PC-3 (cell line): ENCODE measurements around the gene ETHE1. TPM values are rescaled to one million over a fixed set of nuclear protein-coding genes. Genes with fewer than 3 reads are reported as not detected.

ENCODE experiments used
- ATAC-seq: fragments of 200-7000 bp; cut with Tn5 transposase; 2 replicates; pipeline ENCODE4 v1.9.1; 2020; ENCODE audit warnings: mild to moderate bottlenecking, moderate library complexity
- BruUV-seq: library from RNA; stranded (reverse); fragments of 400-500 nt; replicated peaks from 2 replicates; lab custom pipeline; 2021; lab: Mats Ljungman, UMichigan
- CTCF ChIA-PET: fragments of 300-600 bp; sonication (Branson Sonifier 250); formaldehyde crosslinking; loops from one replicate; lab custom pipeline; 2022; ENCODE audit warnings: antibody characterized with exemption; lab: Charles Lee
- POLR2A ChIA-PET: fragments of 300-600 bp; sonication (Branson Sonifier 250); formaldehyde crosslinking; loops from one replicate; lab custom pipeline; 2022; ENCODE audit warnings: antibody characterized with exemption; ENCODE audit not compliant: unreplicated experiment; lab: Charles Lee
- DNase-seq: peaks from one replicate; pipeline ENCODE4 v3.0.0-alpha.2; 2015
- H2AFZ ChIP-seq: fragments of 300-600 bp; sonication (generic); 2 replicates; pipeline ENCODE4 v1.6.0; 2016; ENCODE audit warnings: antibody characterized with exemption, low read length
- H3F3A ChIP-seq: fragments of 300-600 bp; sonication (generic); one replicate; pipeline ENCODE4 v1.6.0; 2017; ENCODE audit warnings: antibody characterized with exemption, low read length, control low read depth, mild to moderate bottlenecking; ENCODE audit not compliant: unreplicated experiment
- H3K27ac ChIP-seq: fragments of 300-600 bp; sonication (generic); 2 replicates; pipeline ENCODE4 v1.5.1; 2016; ENCODE audit warnings: mild to moderate bottlenecking, low read length
- H3K27me3 ChIP-seq: fragments of 300-600 bp; sonication (generic); 2 replicates; pipeline ENCODE4 v1.6.1; 2016; ENCODE audit warnings: low read length, mixed read lengths
- H3K36me3 ChIP-seq: fragments of 300-600 bp; sonication (generic); 2 replicates; pipeline ENCODE4 v1.6.1; 2016; ENCODE audit warnings: low read depth, mixed run types, low read length, mixed read lengths
- H3K4me1 ChIP-seq: fragments of 300-600 bp; sonication (generic); 2 replicates; pipeline ENCODE4 v1.5.1; 2016; ENCODE audit warnings: low read length; ENCODE audit not compliant: insufficient read depth
- H3K4me2 ChIP-seq: fragments of 300-600 bp; sonication (generic); 2 replicates; pipeline ENCODE4 v1.6.0; 2016; ENCODE audit warnings: low read length
- H3K4me3 ChIP-seq: fragments of 300-600 bp; sonication (generic); 2 replicates; pipeline ENCODE4 v1.5.1; 2016; ENCODE audit warnings: mild to moderate bottlenecking, low read length, mixed read lengths
- H3K79me2 ChIP-seq: fragments of 300-600 bp; sonication (generic); 2 replicates; pipeline ENCODE4 v1.6.1; 2017; ENCODE audit warnings: low read length, mixed read lengths
- H3K9ac ChIP-seq: fragments of 300-600 bp; sonication (generic); 2 replicates; pipeline ENCODE4 v1.6.0; 2016; ENCODE audit warnings: mild to moderate bottlenecking, low read length
- H3K9me2 ChIP-seq: fragments of 300-600 bp; sonication (generic); replicated peaks from 2 replicates; pipeline ENCODE4 v1.6.1; 2016; ENCODE audit warnings: mixed run types, low read length, mixed read lengths
- H3K9me3 ChIP-seq: fragments of 300-600 bp; sonication (generic); 2 replicates; pipeline ENCODE4 v1.6.1; 2016; ENCODE audit warnings: low read length, mixed read lengths
- H4K20me1 ChIP-seq: fragments of 300-600 bp; sonication (generic); 2 replicates; pipeline ENCODE4 v1.6.1; 2016; ENCODE audit warnings: low read length, mixed read lengths
- CTCF ChIP-seq: fragments of 300-600 bp; sonication (generic); conservative IDR thresholded peaks from 2 replicates; pipeline ENCODE4 v1.5.1; 2017; ENCODE audit warnings: antibody characterized with exemption, low read depth, mild to moderate bottlenecking, low read length
- EZH2 ChIP-seq: fragments of 300-600 bp; sonication (generic); IDR thresholded peaks from one replicate; pipeline ENCODE4 v1.6.1; 2017; ENCODE audit warnings: antibody characterized with exemption, mild to moderate bottlenecking, low read length; ENCODE audit not compliant: unreplicated experiment
- EZH2phosphoT487 ChIP-seq: fragments of 300-600 bp; sonication (generic); IDR thresholded peaks from 2 replicates; pipeline ENCODE4 v1.6.1; 2018; ENCODE audit warnings: mild to moderate bottlenecking, antibody characterized with exemption, low read length, borderline replicate concordance
- intact Hi-C: fragments of 100-400 bp; cut with micrococcal nuclease; formaldehyde crosslinking; loops from 2 replicates; pipeline ENCODE4 v1.9.0; 2023
- total RNA-seq: library from RNA; depleted of rRNA; stranded (reverse); fragments of >200 nt; gene quantifications from 2 replicates; pipeline ENCODE4 v1.2.3, GENCODE V29; 2014

ETHE1 gene
- total RNA-seq, 1 experiment from 2014 or later, result 34.2 TPM

- Histone ChIP-seq H3K4me1 (peaks cover 9% of the 10 kb centered on the region), H3K27me3 (no peaks in the 10 kb centered on the region), H3K4me3 (peak within 1 kb of the TSS; percentile 100), H3K9me2 (no peaks in the 10 kb centered on the region), H3F3A (no peaks in the 10 kb centered on the region), H3K27ac (peak within 1 kb of the TSS; percentile 57), H3K79me2 (peaks cover 15% of the 10 kb centered on the region), H3K9ac (peak within 1 kb of the TSS; percentile 99), H4K20me1 (no peaks in the 10 kb centered on the region), H3K4me2 (peak within 1 kb of the TSS; percentile 100), H3K36me3 (no peaks in the 10 kb centered on the region), H2AFZ (peak within 1 kb of the TSS; percentile 100), H3K9me3 (no peaks in the 10 kb centered on the region)
- peak; percentile 97 for DNase-seq
- TF ChIP-seq EZH2, result no peak
- TF ChIP-seq EZH2phosphoT487, result no peak
- no peak for TF ChIP-seq CTCF
- CTCF ChIA-PET, result interaction anchor here (0.6 kb wide), 1 partner anchor 182 kb away, joined by 10 read pairs; no protein-coding TSS in a partner anchor
- POLR2A ChIA-PET, result interaction anchor here (0.6 kb wide), 1 partner anchor 84 kb away, joined by 4 read pairs; no protein-coding TSS in a partner anchor
- intact Hi-C loops, result loop anchor here (1.0 kb wide), 1 partner anchor 21 kb away; the partner anchor contains the start of genes IRGQ and ZNF576
- BruUV-seq, result TSS peak; percentile 67
- ATAC-seq, result peak; percentile 99
Observed at GRCh38 chr19:43575156-43575950, 48.4 kb upstream of the ETHE1 start, which contains the start of the genes PINLYP and XRCC1. Gene PINLYP (plus strand): TSS chr19:43575801. CDS start chr19:43577192, 1,391 bp downstream. Gene XRCC1 (minus strand): TSS chr19:43575527. CDS start chr19:43575458, 69 bp downstream.

GRCh38 chr19:43574424-43575155, 47.6 kb upstream of the ETHE1 start:
- no peak for TF ChIP-seq EZH2phosphoT487
- TF ChIP-seq CTCF, result no peak
- Histone ChIP-seq H3K9ac (peak overlapping the region; percentile 99), H3K36me3 (no peaks in the 10 kb centered on the region), H3F3A (no peaks in the 10 kb centered on the region), H3K27ac (peak overlapping the region; percentile 57; the same call in 1 of the 2 replicates), H3K9me2 (no peaks in the 10 kb centered on the region), H3K4me1 (peaks cover 9% of the 10 kb centered on the region), H4K20me1 (no peaks in the 10 kb centered on the region), H3K79me2 (peaks cover 19% of the 10 kb centered on the region), H3K9me3 (no peaks in the 10 kb centered on the region), H3K27me3 (no peaks in the 10 kb centered on the region), H2AFZ (peak overlapping the region; percentile 100), H3K4me3 (peak overlapping the region; percentile 100), H3K4me2 (peak overlapping the region; percentile 100)
- DNase-seq (no peak), ATAC-seq (no peak)
- POLR2A ChIA-PET, result interaction anchor here (0.6 kb wide), 1 partner anchor 84 kb away, joined by 4 read pairs; no protein-coding TSS in a partner anchor
- CTCF ChIA-PET, result interaction anchor here (0.6 kb wide), 1 partner anchor 183 kb away, joined by 10 read pairs; no protein-coding TSS in a partner anchor
- intact Hi-C loops, result loop anchor here (1.0 kb wide), 1 partner anchor 22 kb away; the partner anchor contains the start of genes IRGQ and ZNF576
- no TSS peak for BruUV-seq
